OCI-LY3 (cell line): ENCODE data around the gene FDXR.

Experiments
- EZH2phosphoT487 ChIP-seq: fragments of 200-600 bp; shearing (Covaris generic); IDR thresholded peaks from 2 replicates; pipeline ENCODE4 v1.6.1; 2018; ENCODE audit warnings: antibody characterized with exemption, mixed run types, low read depth
- TF ChIP-seq, protein P1 (sequence below): fragments of 200-600, 300-600 bp; sonication (generic); IDR thresholded peaks from 2 replicates; pipeline ENCODE4 v1.5.1; 2014; ENCODE audit warnings: antibody characterized with exemption, low read length, low read depth

DNA sequence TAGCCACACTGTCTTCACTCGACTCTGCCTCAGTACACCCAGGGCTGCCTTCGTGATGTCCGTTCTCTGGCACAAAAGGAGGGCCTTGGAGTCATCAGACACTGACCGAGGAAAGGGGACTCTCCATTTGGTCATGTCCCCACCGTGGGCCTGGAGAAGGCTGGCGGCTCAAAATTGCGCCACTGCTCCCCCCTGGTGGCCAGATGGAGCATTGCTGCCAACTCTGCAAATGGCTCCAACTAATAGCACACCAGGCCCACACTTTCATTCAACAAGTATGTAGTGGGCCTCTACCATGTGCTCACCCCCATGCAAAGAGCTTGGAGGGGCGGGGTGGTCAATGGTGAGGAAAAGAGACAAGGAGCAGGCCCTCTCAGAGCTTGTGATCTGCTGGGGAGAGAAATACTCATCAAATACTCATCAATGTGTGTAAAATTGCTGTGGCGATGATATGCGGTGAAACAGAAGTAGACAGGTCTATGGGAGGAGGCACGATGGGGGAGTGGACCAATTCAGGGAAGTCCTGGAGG is 7.9 kb downstream of the FDXR start:
- TF ChIP-seq, protein P1, sequence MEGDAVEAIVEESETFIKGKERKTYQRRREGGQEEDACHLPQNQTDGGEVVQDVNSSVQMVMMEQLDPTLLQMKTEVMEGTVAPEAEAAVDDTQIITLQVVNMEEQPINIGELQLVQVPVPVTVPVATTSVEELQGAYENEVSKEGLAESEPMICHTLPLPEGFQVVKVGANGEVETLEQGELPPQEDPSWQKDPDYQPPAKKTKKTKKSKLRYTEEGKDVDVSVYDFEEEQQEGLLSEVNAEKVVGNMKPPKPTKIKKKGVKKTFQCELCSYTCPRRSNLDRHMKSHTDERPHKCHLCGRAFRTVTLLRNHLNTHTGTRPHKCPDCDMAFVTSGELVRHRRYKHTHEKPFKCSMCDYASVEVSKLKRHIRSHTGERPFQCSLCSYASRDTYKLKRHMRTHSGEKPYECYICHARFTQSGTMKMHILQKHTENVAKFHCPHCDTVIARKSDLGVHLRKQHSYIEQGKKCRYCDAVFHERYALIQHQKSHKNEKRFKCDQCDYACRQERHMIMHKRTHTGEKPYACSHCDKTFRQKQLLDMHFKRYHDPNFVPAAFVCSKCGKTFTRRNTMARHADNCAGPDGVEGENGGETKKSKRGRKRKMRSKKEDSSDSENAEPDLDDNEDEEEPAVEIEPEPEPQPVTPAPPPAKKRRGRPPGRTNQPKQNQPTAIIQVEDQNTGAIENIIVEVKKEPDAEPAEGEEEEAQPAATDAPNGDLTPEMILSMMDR: peak; percentile 89
- TF ChIP-seq EZH2phosphoT487: no peak
